H1 (cell line): Measurements from ENCODE around the gene AFF1.

ENCODE experiments used
- EP300 ChIP-seq, 2 experiments: IDR thresholded peaks; 1 replicate in 1 of 2; 2 replicates in 1 of 2; pipeline ENCODE4 v1.6.1; 2011 to 2012; ENCODE audit warnings: low read depth in 2 of 2, low read length in 2 of 2, mild to moderate bottlenecking in 2 of 2, borderline replicate concordance in 1 of 2, inconsistent platforms in 1 of 2, moderate library complexity in 1 of 2
- EZH2 ChIP-seq: fragments of 200-600 bp; sonication (generic); IDR thresholded peaks from 2 replicates; pipeline ENCODE4 v1.7.1; 2012; ENCODE audit warnings: low read depth, mild to moderate bottlenecking, moderate library complexity, low read length, inconsistent platforms; ENCODE audit not compliant: severe bottlenecking
- HDAC6 ChIP-seq: IDR thresholded peaks from one replicate; pipeline ENCODE4 v1.7.1; 2012; ENCODE audit warnings: low read depth, mild to moderate bottlenecking, inconsistent platforms, low read length, moderate library complexity
- POLR2A ChIP-seq, 2 experiments: IDR thresholded peaks; 1 replicate in 1 of 2; 2 replicates in 1 of 2; pipeline ENCODE4 v1.6.1; 2011; ENCODE audit warnings: low read depth in 2 of 2, low read length in 2 of 2, mild to moderate bottlenecking in 2 of 2; ENCODE audit errors: control extremely low read depth in 1 of 2
- TF ChIP-seq, protein P1 (sequence below), 3 experiments: IDR thresholded peaks; 1 replicate in 2 of 3; 2 replicates in 1 of 3; pipeline versions ENCODE4 v1.5.1 to v1.6.1; 2011; ENCODE audit warnings: low read length in 3 of 3, mild to moderate bottlenecking in 3 of 3, inconsistent platforms in 2 of 3, low read depth in 1 of 3, moderate library complexity in 1 of 3; ENCODE audit not compliant: insufficient read depth in 1 of 3; ENCODE audit errors: control extremely low read depth in 1 of 3

DNA sequence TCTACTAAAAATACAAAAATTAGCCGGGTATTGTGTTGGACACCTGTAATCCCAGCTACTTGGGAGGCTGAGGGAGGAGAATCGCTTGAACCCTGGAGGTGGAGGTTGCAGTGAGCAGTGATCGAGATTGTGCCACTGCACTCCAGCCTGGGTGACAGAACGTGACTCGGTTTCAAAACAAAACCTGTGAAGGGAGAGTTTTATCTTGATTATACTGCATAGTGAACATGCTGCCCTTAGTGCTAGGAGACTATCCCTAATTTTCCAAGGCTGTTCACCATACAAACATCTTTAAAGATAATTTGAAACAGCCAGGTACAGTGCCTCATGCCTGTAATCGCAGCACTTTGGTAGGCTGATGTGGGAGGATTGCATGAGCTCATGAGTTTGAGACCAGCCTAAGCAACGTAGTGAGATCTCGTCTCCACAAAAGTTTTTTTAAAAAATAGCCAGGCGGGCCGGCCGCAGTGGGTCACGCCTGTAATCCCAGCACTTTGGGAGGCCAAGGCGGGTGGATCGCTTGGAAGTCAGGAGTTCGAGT is 6.2 kb downstream of the AFF1 start:
- TF ChIP-seq EZH2 (no peak), HDAC6 (no peak), POLR2A (IDR thresholded peaks at IDR 0.05; ENCODE audit: control extremely low read depth in 1 of 2, low read depth in 2 of 2, low read length in 2 of 2) (no peak), EP300 (IDR thresholded peaks at IDR 0.05; ENCODE audit: borderline replicate concordance in 1 of 2, low read depth in 2 of 2, low read length in 2 of 2) (no peak)
- TF ChIP-seq, protein P1, sequence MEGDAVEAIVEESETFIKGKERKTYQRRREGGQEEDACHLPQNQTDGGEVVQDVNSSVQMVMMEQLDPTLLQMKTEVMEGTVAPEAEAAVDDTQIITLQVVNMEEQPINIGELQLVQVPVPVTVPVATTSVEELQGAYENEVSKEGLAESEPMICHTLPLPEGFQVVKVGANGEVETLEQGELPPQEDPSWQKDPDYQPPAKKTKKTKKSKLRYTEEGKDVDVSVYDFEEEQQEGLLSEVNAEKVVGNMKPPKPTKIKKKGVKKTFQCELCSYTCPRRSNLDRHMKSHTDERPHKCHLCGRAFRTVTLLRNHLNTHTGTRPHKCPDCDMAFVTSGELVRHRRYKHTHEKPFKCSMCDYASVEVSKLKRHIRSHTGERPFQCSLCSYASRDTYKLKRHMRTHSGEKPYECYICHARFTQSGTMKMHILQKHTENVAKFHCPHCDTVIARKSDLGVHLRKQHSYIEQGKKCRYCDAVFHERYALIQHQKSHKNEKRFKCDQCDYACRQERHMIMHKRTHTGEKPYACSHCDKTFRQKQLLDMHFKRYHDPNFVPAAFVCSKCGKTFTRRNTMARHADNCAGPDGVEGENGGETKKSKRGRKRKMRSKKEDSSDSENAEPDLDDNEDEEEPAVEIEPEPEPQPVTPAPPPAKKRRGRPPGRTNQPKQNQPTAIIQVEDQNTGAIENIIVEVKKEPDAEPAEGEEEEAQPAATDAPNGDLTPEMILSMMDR (IDR thresholded peaks at IDR 0.05; ENCODE audit: control extremely low read depth in 1 of 3, insufficient read depth in 1 of 3, low read depth in 1 of 3, low read length in 3 of 3): no peak
